Right atrium auricular region (tissue), 2 donors: ENCODE results near the gene HLA-E. TPM values are rescaled to one million over a fixed set of nuclear protein-coding genes. Genes with fewer than 3 reads are reported as not detected.
A peak's percentile ranks its signal among the peaks of the same experiment; 100 is the strongest.

Experiments
- DNase-seq: peaks from one replicate; pipeline ENCODE4 v3.0.0-alpha.2; 2019; ENCODE audit warnings: low spot score
- H3K27ac ChIP-seq, 2 donors: fragments of 200-600 bp; sonication (generic); 1 replicate in 1 of 2; 2 replicates in 1 of 2; pipeline ENCODE4 v1.5.1; 2016 to 2019
- H3K27me3 ChIP-seq, 2 donors: fragments of 200-600 bp; sonication (generic); one replicate each; pipeline versions ENCODE4 v1.5.1 to v1.6.0; 2017 to 2019
- H3K36me3 ChIP-seq: fragments of 200-600 bp; sonication (generic); one replicate; pipeline ENCODE4 v1.5.1; 2016
- H3K4me1 ChIP-seq, 2 donors: fragments of 200-600 bp; sonication (generic); one replicate each; pipeline versions ENCODE4 v1.5.1 to v1.6.0; 2017 to 2019
- H3K4me3 ChIP-seq, 2 donors: fragments of 200-600 bp; sonication (generic); 1 replicate in 1 of 2; 2 replicates in 1 of 2; pipeline ENCODE4 v1.5.1; 2017 to 2019; ENCODE audit warnings: mild to moderate bottlenecking in 1 of 2, moderate library complexity in 1 of 2
- H3K9me3 ChIP-seq, 2 donors: fragments of 200-600 bp; sonication (generic); one replicate each; pipeline ENCODE4 v1.5.1; 2019
- total RNA-seq, 2 donors: library from RNA; depleted of rRNA; stranded (reverse); fragments of >200 nt; gene quantifications; one replicate each; pipeline ENCODE4 v1.1.0, GENCODE V29; 2016
- TF ChIP-seq, protein P1 (sequence below), 2 donors: fragments of 200-600 bp; sonication (generic); IDR thresholded peaks; one replicate each; pipeline ENCODE4 v1.5.1; 2019; ENCODE audit warnings: antibody characterized with exemption in 2 of 2

The HLA-E gene
- total RNA-seq, 2 donors from 2014 or later: 216 to 400 TPM

DNA sequence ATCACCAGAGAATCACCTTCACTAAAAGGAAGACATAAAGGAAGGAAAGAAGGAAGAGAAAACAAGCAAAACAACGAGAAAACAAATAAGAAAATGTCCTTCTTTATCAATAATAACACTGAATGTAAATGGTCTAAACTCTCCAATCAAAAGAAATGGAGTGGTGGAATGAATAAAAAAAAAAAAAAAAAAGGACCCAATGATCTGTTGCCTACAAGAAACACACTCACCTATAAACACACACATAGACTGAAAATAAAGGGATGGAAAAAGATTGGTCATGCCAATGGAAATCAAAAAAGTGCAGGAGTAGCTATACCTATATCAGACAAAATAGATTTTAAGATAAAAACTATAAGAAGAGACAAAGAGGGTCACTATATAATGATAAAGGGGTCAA, 30.2 kb upstream of the HLA-E start:
- Histone ChIP-seq H3K27me3 (peaks cover 13 to 21% of the 10 kb centered on the region in 2 donors), H3K4me3 (no peak overlapping the region), H3K4me1 (peaks cover 0 to 10% of the 10 kb centered on the region in 2 donors), H3K9me3 (peaks cover 0 to 12% of the 10 kb centered on the region in 2 donors), H3K36me3 (no peaks in the 10 kb centered on the region), H3K27ac (no peak overlapping the region)
- no peak for DNase-seq
- TF ChIP-seq, protein P1, sequence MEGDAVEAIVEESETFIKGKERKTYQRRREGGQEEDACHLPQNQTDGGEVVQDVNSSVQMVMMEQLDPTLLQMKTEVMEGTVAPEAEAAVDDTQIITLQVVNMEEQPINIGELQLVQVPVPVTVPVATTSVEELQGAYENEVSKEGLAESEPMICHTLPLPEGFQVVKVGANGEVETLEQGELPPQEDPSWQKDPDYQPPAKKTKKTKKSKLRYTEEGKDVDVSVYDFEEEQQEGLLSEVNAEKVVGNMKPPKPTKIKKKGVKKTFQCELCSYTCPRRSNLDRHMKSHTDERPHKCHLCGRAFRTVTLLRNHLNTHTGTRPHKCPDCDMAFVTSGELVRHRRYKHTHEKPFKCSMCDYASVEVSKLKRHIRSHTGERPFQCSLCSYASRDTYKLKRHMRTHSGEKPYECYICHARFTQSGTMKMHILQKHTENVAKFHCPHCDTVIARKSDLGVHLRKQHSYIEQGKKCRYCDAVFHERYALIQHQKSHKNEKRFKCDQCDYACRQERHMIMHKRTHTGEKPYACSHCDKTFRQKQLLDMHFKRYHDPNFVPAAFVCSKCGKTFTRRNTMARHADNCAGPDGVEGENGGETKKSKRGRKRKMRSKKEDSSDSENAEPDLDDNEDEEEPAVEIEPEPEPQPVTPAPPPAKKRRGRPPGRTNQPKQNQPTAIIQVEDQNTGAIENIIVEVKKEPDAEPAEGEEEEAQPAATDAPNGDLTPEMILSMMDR (IDR thresholded peaks at IDR 0.05): no peak

DNA sequence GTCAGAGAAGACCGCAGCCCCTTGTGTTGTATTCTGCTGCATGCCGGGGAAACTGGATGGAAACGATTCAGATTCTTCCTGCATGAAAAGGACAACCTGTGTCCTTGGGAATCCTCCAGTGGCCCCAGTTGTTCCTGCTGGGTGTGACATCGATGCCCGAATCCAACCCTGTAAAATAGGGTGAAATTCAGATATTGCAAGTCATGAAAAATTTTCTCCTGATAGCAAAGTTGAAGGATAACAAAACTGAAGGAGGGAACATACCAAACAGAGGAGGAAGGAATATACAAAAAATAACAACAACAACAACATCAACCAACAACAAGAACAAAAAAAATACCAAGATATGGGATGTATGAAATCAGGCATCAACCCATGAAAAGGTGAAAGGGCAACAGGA, 28.3 kb upstream of the HLA-E start:
- DNase-seq: no peak
- H3K9me3 ChIP-seq: peaks cover 0 to 12% of the 10 kb centered on the region in 2 donors
- H3K36me3 ChIP-seq: no peaks in the 10 kb centered on the region
- H3K27ac ChIP-seq: no peak overlapping the region
- peaks cover 21 to 26% of the 10 kb centered on the region in 2 donors for H3K27me3 ChIP-seq
- peaks cover 0 to 16% of the 10 kb centered on the region in 2 donors for H3K4me1 ChIP-seq
- TF ChIP-seq, protein P1 (IDR thresholded peaks at IDR 0.05): no peak
- H3K4me3 ChIP-seq: no peak overlapping the region

DNA sequence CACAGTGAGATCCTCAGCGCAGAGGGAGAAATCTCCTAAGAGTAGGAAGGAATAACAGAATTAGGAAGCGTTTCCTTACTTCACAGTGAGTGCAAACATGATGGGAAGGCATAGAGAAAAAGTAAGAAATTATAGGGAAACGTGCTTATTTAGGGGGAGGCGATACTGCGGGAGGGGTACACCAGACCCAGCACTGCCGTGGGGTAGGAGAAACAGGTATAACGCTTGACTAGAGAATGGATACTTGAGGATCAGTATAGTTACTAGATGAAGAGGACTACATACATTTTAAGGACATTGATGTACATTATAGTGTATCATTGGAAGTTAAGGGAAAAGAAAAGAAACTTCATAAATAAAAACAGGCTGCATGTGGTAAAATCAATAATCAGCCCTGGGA, 26.8 kb upstream of the HLA-E start:
- Histone ChIP-seq H3K9me3 (peaks cover 0 to 12% of the 10 kb centered on the region in 2 donors), H3K4me1 (peaks cover 0 to 23% of the 10 kb centered on the region in 2 donors), H3K36me3 (no peaks in the 10 kb centered on the region), H3K27me3 (peaks cover 22 to 30% of the 10 kb centered on the region in 2 donors), H3K27ac (no peak overlapping the region), H3K4me3 (no peak overlapping the region)
- TF ChIP-seq, protein P1 (IDR thresholded peaks at IDR 0.05): no peak
- no peak for DNase-seq

DNA sequence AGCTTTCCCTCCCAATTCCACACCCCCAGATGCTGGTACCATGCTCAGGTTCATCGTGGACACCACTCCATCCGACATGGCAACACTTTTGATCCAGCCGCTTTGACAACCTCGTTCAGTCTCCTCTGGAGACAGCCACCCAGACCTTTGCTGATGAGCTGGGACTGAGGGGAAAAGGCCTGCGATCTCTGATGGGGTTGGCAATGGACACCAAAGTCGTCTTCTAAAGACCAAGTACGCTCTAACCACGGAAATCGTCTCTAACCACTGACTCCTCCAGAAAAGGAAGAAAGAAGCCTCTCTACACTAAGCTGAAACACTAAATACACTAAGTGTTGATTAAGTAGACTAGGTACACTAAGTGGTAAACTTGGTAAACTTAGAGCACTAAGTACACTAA, 26.1 kb upstream of the HLA-E start:
- Histone ChIP-seq H3K27me3 (peaks cover 24 to 31% of the 10 kb centered on the region in 2 donors), H3K4me3 (no peak overlapping the region), H3K36me3 (no peaks in the 10 kb centered on the region), H3K27ac (no peak overlapping the region), H3K4me1 (peaks cover 0 to 23% of the 10 kb centered on the region in 2 donors), H3K9me3 (peaks cover 0 to 12% of the 10 kb centered on the region in 2 donors)
- no peak for DNase-seq
- TF ChIP-seq, protein P1 (IDR thresholded peaks at IDR 0.05): no peak

GRCh38 chr6:30463651-30464618, 25.4 kb upstream of the HLA-E start:
- H3K4me3 ChIP-seq: peak overlapping the region in 1 of 2 donors; percentile 21
- TF ChIP-seq, protein P1 (IDR thresholded peaks at IDR 0.05): no peak
- no peak for DNase-seq
- H3K27me3 ChIP-seq: peaks cover 24 to 31% of the 10 kb centered on the region in 2 donors
- peaks cover 0 to 7% of the 10 kb centered on the region in 2 donors for H3K9me3 ChIP-seq
- H3K36me3 ChIP-seq: no peaks in the 10 kb centered on the region
- H3K27ac ChIP-seq: no peak overlapping the region
- H3K4me1 ChIP-seq: peaks cover 0 to 23% of the 10 kb centered on the region in 2 donors
